AG04450 (cell line): ENCODE measurements around the gene ENOX1. TPM values are rescaled to one million over a fixed set of nuclear protein-coding genes. Genes with fewer than 3 reads are reported as not detected.

Experiments used
- CTCF ChIA-PET: fragments of 300-600, 350-600 bp; formaldehyde crosslinking; extraction: SDS; loops from one replicate; lab custom pipeline; 2022; ENCODE audit warnings: antibody characterized with exemption, inconsistent platforms; lab: Charles Lee
- POLR2A ChIA-PET: fragments of 350-600 bp; formaldehyde crosslinking; extraction: SDS; loops from one replicate; lab custom pipeline; 2021; ENCODE audit warnings: antibody characterized with exemption, inconsistent platforms; lab: Yijun Ruan, JAX
- DNase-seq: peaks from one replicate; pipeline ENCODE4 v3.0.0-alpha.2; 2011; ENCODE audit warnings: low read depth, low spot score
- H3K27ac ChIP-seq: one replicate; pipeline ENCODE4 v1.5.1; 2012; ENCODE audit warnings: low read depth, low read length, control low read depth
- H3K27me3 ChIP-seq: one replicate; pipeline ENCODE4 v1.6.0; 2012; ENCODE audit warnings: low read length; ENCODE audit not compliant: control insufficient read depth, insufficient read depth
- H3K4me3 ChIP-seq: 2 replicates; pipeline ENCODE4 v1.5.1; 2011; ENCODE audit warnings: mild to moderate bottlenecking, low read depth, low read length, control low read depth
- H3K9me3 ChIP-seq: 2 replicates; pipeline ENCODE4 v1.5.1; 2012; ENCODE audit warnings: low read length; ENCODE audit not compliant: control insufficient read depth, insufficient read depth
- polyA plus RNA-seq: library from polyadenylated mRNA; depleted of rRNA; stranded (reverse); fragments of >200 nt; gene quantifications from 2 replicates; pipeline ENCODE4 v1.2.3, GENCODE V29; 2011
- TF ChIP-seq, protein P1 (sequence below): IDR thresholded peaks from 2 replicates; pipeline ENCODE4 v1.5.1; 2011; ENCODE audit warnings: low read depth, low read length, control low read depth, inconsistent platforms

The ENOX1 gene
- polyA plus RNA-seq, 1 experiment, result 3.9 TPM

- Histone ChIP-seq H3K9me3 (no peaks in the 10 kb centered on the region), H3K27me3 (no peaks in the 10 kb centered on the region), H3K27ac (no peak overlapping the region), H3K4me3 (no peak overlapping the region)
- ChIA-PET POLR2A (no interaction called here), CTCF (no interaction called here)
- DNase-seq, result no peak
- TF ChIP-seq, protein P1, sequence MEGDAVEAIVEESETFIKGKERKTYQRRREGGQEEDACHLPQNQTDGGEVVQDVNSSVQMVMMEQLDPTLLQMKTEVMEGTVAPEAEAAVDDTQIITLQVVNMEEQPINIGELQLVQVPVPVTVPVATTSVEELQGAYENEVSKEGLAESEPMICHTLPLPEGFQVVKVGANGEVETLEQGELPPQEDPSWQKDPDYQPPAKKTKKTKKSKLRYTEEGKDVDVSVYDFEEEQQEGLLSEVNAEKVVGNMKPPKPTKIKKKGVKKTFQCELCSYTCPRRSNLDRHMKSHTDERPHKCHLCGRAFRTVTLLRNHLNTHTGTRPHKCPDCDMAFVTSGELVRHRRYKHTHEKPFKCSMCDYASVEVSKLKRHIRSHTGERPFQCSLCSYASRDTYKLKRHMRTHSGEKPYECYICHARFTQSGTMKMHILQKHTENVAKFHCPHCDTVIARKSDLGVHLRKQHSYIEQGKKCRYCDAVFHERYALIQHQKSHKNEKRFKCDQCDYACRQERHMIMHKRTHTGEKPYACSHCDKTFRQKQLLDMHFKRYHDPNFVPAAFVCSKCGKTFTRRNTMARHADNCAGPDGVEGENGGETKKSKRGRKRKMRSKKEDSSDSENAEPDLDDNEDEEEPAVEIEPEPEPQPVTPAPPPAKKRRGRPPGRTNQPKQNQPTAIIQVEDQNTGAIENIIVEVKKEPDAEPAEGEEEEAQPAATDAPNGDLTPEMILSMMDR, result no peak
These were observed 479.4 kb downstream of the ENOX1 start for GRCh38 chr13:43307221-43307920.

DNA sequence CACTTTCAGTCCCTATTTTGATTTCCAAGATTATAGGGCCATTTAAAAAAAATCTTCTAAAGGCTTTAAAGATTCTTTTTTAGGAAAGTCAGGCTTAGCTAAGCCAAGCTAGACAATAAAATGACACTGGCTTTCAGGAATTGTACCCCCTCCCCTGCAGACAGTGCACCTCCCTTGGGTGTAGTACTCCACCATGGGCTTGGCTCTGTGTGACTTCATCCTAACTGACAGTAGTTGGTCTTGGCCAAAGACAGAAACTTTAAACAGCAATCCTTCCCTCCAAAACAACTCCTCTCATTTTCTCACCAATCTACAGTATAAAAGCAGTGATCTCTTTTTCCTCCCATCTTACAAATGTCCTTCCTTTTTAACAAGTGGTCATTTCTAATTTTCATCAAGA lies 480.4 kb downstream of the ENOX1 start:
- H3K27me3 ChIP-seq, result no peaks in the 10 kb centered on the region
- TF ChIP-seq, protein P1, result no peak
- DNase-seq, result no peak
- no peaks in the 10 kb centered on the region for H3K9me3 ChIP-seq
- CTCF ChIA-PET, result interaction anchor here (0.6 to 1.4 kb wide), 2 partner anchors 281 to 571 kb away, joined by 3 to 4 read pairs; no protein-coding TSS in a partner anchor
- H3K27ac ChIP-seq, result no peak overlapping the region
- H3K4me3 ChIP-seq, result no peak overlapping the region
- POLR2A ChIA-PET, result no interaction called here

DNA sequence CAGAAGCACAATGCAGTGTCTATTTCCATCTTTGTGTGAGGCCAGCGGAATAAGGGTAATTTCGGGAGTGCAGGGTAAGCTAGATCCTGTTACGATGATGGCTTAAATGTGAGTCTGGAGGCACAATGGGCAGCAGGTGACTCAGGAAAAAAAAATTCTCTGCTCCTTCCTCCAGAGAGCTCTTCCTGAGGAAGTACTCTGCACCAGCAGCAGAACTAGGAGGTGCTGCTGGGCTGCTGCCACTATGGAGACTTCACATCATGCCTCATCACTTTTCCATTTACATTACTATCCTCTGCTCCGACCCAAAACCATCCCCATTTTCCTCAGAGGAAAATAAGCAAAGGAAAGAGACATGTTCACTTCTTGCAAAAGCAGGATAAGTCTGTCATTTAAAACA lies 481.4 kb downstream of the ENOX1 start:
- CTCF ChIA-PET, result interaction anchor here (1.4 to 1.8 kb wide), 2 partner anchors 568 to 572 kb away, joined by 3 to 4 read pairs; no protein-coding TSS in a partner anchor
- Histone ChIP-seq H3K4me3 (no peak overlapping the region), H3K27ac (no peak overlapping the region), H3K27me3 (no peaks in the 10 kb centered on the region), H3K9me3 (no peaks in the 10 kb centered on the region)
- TF ChIP-seq, protein P1, result no peak
- POLR2A ChIA-PET, result interaction anchor here (0.6 kb wide), 1 partner anchor 36 kb away, joined by 3 read pairs; no protein-coding TSS in a partner anchor
- no peak for DNase-seq

DNA sequence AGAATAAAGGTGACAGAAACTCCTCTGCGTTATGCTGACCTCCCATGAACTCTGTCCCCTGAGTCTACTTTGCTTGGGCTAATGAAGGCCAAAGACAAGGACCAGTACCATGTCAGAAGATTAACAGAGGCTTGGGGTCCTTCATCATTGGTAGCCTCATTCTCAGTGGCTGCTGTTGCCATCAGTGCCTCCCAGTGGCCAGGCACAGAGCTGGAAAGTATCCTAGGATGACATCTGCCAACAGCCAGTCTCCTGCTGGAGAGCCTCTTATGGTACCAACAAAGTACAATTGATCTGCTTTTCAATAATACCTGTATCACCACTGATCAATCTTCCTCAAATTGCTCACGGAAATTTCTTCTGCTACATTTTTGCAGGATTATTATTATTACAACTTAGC lies 481.8 kb downstream of the ENOX1 start:
- Histone ChIP-seq H3K27ac (no peak overlapping the region), H3K27me3 (no peaks in the 10 kb centered on the region), H3K9me3 (no peaks in the 10 kb centered on the region), H3K4me3 (no peak overlapping the region)
- no peak for DNase-seq
- TF ChIP-seq, protein P1, result no peak
- ChIA-PET POLR2A (no interaction called here), CTCF (interaction anchor here (1.4 to 1.8 kb wide), 2 partner anchors 569 to 572 kb away, joined by 3 to 4 read pairs; no protein-coding TSS in a partner anchor)

DNA sequence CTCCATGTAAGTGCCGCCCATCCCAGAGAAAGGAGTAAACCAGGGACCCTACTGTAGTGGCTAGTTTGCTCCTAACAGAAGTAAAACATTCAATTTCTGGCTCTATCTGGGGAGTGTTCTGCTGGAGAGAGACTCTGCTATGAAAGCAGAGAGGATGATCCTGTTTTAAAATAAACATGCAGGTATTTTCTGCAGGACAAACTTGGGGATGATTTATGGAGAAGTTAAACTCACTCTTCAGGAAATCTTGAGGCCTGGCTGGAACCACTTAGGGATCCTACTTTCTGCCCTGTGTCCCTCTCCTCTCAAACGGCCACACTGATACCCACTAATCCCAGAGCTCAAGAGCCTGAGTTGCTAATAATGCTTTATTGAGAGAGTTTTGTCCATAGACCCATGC lies 482.3 kb downstream of the ENOX1 start:
- Histone ChIP-seq H3K27me3 (no peaks in the 10 kb centered on the region), H3K27ac (no peak overlapping the region), H3K4me3 (no peak overlapping the region), H3K9me3 (no peaks in the 10 kb centered on the region)
- DNase-seq, result no peak
- POLR2A ChIA-PET, result no interaction called here
- CTCF ChIA-PET, result interaction anchor here (0.9 to 1.8 kb wide), 2 partner anchors 226 to 569 kb away, joined by 3 to 4 read pairs; no protein-coding TSS in a partner anchor
- TF ChIP-seq, protein P1, result no peak
